RWPE1 (cell line): ENCODE data around the gene SLC15A1.

Experiments used
- CTCF ChIA-PET: fragments of 350-600 bp; sonication (Branson Sonifier 250); formaldehyde crosslinking; extraction: SDS; loops from one replicate; lab custom pipeline; 2021; lab: Yijun Ruan, JAX
- POLR2A ChIA-PET: fragments of 400-600 bp; formaldehyde crosslinking; extraction: SDS; loops from one replicate; lab custom pipeline; 2020; ENCODE audit warnings: antibody characterized with exemption; ENCODE audit not compliant: low non-redundant PET; lab: Yijun Ruan, JAX
- DNase-seq: peaks from one replicate; pipeline ENCODE4 v3.0.0; 2012; ENCODE audit warnings: low spot score
- H3K27ac ChIP-seq: fragments of 450-650 bp; 2 replicates; pipeline ENCODE4 v1.5.1; 2017
- TF ChIP-seq, protein P1 (sequence below): fragments of 450-650 bp; conservative IDR thresholded peaks from 2 replicates; pipeline ENCODE4 v1.5.1; 2017; ENCODE audit warnings: low read depth, mild to moderate bottlenecking

Gene SLC15A1

DNA sequence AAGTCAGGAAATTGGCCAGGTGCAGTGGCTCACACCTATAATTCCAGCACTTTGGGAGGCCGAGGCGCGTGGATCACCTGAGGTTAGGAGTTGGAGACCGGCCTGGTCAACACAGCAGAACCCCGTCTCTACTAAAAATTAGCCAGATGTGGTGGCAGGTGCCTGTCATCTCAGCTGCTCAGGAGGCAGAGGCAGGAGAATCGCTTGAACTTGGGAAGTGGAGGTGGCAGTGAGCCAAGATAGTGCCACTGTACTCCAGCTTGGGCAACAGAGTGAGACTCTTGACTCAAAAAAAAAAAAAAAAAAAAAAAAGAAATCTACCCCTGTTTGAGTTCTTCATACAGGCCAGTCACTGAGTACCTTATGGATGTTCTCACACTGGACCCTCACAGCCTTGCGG is 42.0 kb downstream of the SLC15A1 start:
- TF ChIP-seq, protein P1, sequence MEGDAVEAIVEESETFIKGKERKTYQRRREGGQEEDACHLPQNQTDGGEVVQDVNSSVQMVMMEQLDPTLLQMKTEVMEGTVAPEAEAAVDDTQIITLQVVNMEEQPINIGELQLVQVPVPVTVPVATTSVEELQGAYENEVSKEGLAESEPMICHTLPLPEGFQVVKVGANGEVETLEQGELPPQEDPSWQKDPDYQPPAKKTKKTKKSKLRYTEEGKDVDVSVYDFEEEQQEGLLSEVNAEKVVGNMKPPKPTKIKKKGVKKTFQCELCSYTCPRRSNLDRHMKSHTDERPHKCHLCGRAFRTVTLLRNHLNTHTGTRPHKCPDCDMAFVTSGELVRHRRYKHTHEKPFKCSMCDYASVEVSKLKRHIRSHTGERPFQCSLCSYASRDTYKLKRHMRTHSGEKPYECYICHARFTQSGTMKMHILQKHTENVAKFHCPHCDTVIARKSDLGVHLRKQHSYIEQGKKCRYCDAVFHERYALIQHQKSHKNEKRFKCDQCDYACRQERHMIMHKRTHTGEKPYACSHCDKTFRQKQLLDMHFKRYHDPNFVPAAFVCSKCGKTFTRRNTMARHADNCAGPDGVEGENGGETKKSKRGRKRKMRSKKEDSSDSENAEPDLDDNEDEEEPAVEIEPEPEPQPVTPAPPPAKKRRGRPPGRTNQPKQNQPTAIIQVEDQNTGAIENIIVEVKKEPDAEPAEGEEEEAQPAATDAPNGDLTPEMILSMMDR: no peak
- H3K27ac ChIP-seq: no peak overlapping the region
- CTCF ChIA-PET: no interaction called here
- POLR2A ChIA-PET: no interaction called here
- no peak for DNase-seq

DNA sequence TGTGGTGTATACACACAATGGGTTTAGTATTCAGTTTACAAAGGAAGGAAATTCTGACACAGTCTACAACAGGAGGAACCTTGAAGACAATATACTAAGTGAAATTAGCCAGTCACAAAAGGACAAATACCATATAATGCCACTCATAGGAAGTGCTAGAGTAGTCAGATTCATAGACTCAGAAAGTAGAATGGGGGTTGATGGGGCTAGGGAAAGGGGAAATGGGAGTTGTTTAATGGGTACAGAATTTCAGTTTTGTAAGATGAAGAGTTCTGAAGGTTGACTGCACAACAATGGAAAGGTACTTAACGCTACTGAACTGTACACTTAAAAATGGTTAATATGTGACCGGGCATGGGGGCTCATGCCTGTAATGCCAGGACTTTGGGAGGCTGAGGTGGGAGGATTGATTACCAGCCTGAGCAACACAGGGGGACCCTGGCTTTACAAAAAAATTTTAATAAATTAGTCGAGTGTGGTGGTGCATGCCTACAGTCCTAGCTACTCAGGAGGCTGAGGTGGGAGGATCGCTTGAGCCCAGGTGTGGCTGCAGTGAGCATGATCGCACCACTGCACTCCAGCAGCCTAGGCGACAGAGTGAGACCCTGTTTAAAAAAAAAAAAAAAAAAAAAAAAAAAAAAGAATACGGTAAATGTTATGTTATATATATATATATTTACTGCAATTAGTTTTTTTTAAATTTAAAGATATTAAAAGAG is 45.0 kb downstream of the SLC15A1 start:
- H3K27ac ChIP-seq: no peak overlapping the region
- DNase-seq: no peak
- CTCF ChIA-PET: no interaction called here
- POLR2A ChIA-PET: no interaction called here
- TF ChIP-seq, protein P1: no peak

DNA sequence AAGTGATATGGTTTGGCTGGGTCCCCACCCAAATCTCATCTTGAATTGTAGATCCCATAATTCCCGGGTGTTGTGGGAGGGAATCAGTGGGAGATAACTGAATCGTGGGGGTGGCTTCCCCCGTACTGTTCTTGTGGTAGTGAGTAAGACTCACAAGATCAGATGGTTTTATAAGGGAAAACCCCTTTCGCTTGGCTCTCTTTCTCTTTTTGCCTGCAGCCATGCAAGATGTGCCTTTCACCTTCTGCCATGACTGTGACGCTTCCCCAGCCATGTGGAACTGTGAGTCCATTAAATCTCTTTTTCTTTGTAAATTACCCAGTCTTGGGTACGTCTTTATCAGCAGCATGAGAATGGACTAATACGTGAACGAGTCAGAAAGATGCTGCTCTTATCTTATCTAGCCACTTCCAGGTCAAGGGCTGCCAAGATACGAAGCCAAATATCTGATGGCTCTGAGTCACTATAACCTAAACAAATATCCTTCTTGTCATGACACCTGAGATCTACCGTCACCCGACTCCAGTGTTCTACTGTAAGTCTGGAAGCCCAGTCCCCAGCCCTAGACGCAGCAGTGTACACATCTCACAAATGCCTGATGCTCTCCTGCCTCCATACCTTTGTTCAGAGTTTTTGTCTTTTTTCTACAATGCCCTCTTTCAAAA is 45.9 kb downstream of the SLC15A1 start:
- CTCF ChIA-PET: no interaction called here

DNA sequence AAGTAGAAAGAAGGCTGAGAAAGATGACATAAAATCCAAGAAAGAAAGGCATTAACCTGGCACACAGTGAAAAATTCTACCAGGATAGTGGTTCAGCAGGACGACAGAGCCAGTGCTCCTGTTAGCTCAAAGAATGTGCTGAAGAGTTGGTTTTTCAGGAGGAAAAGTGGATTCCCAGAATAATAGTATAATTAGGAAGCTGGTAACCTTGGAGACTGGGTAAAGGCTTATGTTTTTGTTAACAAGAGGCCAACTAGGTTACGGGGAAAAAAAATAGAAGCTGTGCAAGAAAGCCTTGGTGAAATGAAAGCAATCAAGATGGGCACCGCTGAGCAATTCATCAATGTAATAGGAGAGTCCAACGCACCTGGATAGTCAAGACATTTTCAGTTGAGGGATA is 54.7 kb downstream of the SLC15A1 start:
- DNase-seq: no peak
- TF ChIP-seq, protein P1: no peak
- H3K27ac ChIP-seq: no peak overlapping the region
- CTCF ChIA-PET: interaction anchor here (0.6 kb wide), 1 partner anchor 162 kb away, joined by 3 read pairs; no protein-coding TSS in a partner anchor
- POLR2A ChIA-PET: no interaction called here

More for the DNA sequence above, 45.9 kb downstream of the SLC15A1 start:
- POLR2A ChIA-PET: no interaction called here
- TF ChIP-seq, protein P1: no peak
- DNase-seq: no peak
- H3K27ac ChIP-seq: no peak overlapping the region

DNA sequence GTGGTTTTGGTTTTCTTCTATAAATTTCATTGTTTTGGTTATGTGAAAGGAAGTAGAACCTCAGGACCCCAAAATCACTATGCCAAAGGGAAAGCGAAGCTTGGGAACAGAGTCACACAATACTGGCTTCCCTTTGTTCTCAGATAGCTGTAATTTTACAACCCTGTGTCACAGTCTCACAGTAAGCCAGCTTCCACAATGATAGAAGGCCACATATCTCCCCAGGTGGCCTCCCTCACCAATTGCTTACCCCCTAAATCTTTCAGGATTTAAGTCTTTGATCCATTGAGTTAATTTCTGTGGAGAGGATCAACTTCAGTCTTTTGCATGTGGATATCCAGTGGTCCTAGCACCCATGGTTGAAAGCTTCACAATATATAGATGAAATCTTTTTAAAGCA is 58.7 kb downstream of the SLC15A1 start:
- POLR2A ChIA-PET: no interaction called here

DNA sequence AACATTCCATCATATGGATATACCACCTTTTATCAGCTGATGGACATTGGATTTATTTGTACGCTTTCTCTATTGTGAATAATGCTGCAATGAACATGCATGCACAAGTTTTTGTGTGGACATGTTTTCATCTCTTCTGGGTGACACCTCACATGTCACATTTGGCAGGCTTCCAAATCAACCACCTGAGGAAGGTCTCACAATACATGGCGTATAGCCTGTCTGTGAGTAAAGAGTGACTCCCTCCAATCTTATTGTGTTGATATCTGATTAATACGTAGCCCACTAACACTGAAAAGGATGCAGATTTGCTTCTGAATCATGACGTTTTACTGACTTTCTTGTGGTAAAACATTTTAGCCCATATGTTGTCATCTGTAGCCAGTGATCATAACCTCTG is 61.1 kb downstream of the SLC15A1 start:
- no peak for DNase-seq
- POLR2A ChIA-PET: no interaction called here
- no peak overlapping the region for H3K27ac ChIP-seq
- TF ChIP-seq, protein P1: no peak
- CTCF ChIA-PET: no interaction called here

More for the DNA sequence above, 58.7 kb downstream of the SLC15A1 start:
- no peak overlapping the region for H3K27ac ChIP-seq
- TF ChIP-seq, protein P1: no peak
- DNase-seq: no peak
- CTCF ChIA-PET: no interaction called here
